OCI-LY7 (cell line): Measurements from ENCODE around the gene ZNF516.

ENCODE experiments used
- CTCF ChIP-seq: fragments of 200-600 bp; sonication (generic); conservative IDR thresholded peaks from 2 replicates; pipeline ENCODE4 v1.5.1; 2014; ENCODE audit warnings: mild to moderate bottlenecking, antibody characterized with exemption, low read length, moderate library complexity, mixed read lengths
- EZH2phosphoT487 ChIP-seq: fragments of 200-600 bp; sonication (generic); IDR thresholded peaks from 2 replicates; pipeline ENCODE4 v1.6.1; 2018; ENCODE audit warnings: low read depth, borderline replicate concordance, mild to moderate bottlenecking, mixed run types, antibody characterized with exemption, low read length, moderate library complexity, mixed read lengths

GRCh38 chr18:76371301-76372203 is 123.5 kb downstream of the ZNF516 start:
- TF ChIP-seq CTCF (no peak), EZH2phosphoT487 (no peak)
